Gastroesophageal sphincter (tissue), 4 donors: ENCODE results near the gene MCF2L2. TPM values are rescaled to one million over a fixed set of nuclear protein-coding genes. Genes with fewer than 3 reads are reported as not detected.
A peak's percentile ranks its signal among the peaks of the same experiment; 100 is the strongest.
"Not testable (repeated sequence)": the region's sequence is repeated elsewhere in the genome, so short reads cannot be mapped to it uniquely, and the experiment has no call there.

Experiments used
- ATAC-seq: fragments of 150-250 bp; one replicate; pipeline ENCODE4 v1.9.1; 2016; ENCODE audit warnings: mild to moderate bottlenecking, moderate library complexity
- H3K27ac ChIP-seq, 4 donors: fragments of 200-600 bp; sonication (generic) in 3 of 4; 1 replicate in 3 of 4; 2 replicates in 1 of 4; pipeline ENCODE4 v1.5.1; 2016 to 2019
- H3K27me3 ChIP-seq: fragments of 200-600 bp; sonication (generic); one replicate; pipeline ENCODE4 v1.5.1; 2019
- H3K36me3 ChIP-seq, 2 donors: fragments of 200-600 bp; sonication (generic); one replicate each; pipeline ENCODE4 v1.5.1; 2019; ENCODE audit warnings: control low read depth in 1 of 2
- H3K4me1 ChIP-seq, 3 donors: fragments of 200-600 bp; sonication (generic); 1 replicate in 2 of 3; 2 replicates in 1 of 3; pipeline ENCODE4 v1.5.1; 2016 to 2019; ENCODE audit warnings: control low read depth in 2 of 3
- H3K4me3 ChIP-seq, 2 donors: fragments of 200-600 bp; sonication (generic); one replicate each; pipeline ENCODE4 v1.5.1; 2019; ENCODE audit warnings: mild to moderate bottlenecking in 1 of 2, moderate library complexity in 1 of 2
- H3K9me3 ChIP-seq, 3 donors: fragments of 200-600 bp; sonication (generic); one replicate each; pipeline ENCODE4 v1.5.1; 2017 to 2019; ENCODE audit warnings: control low read depth in 2 of 3
- EP300 ChIP-seq: sonication (generic); formaldehyde crosslinking; IDR thresholded peaks from one replicate; pipeline ENCODE4 v1.6.1; 2017; ENCODE audit warnings: antibody characterized with exemption, mild to moderate bottlenecking
- POLR2A ChIP-seq, 2 donors: fragments of 450-650 bp; IDR thresholded peaks; one replicate each; pipeline ENCODE4 v1.6.1; 2017; ENCODE audit warnings: antibody characterized with exemption in 2 of 2, mild to moderate bottlenecking in 2 of 2, moderate library complexity in 1 of 2
- POLR2AphosphoS5 ChIP-seq: sonication (generic); formaldehyde crosslinking; IDR thresholded peaks from one replicate; pipeline ENCODE4 v1.6.1; 2017; ENCODE audit warnings: antibody characterized with exemption
- WGBS, 2 donors: methylation state at CpG; one replicate each; pipeline ENCODE4 v1.1.5; 2018; ENCODE audit warnings: low coverage in 1 of 2; 5-methylcytosine and 5-hydroxymethylcytosine counted together
- total RNA-seq, 4 donors: library from RNA; depleted of rRNA; stranded (reverse); fragments of >200 nt; gene quantifications; one replicate each; pipeline ENCODE4 v1.1.0, GENCODE V29; 2016
- TF ChIP-seq, protein P1 (sequence below), 4 experiments: fragments of 200-600 bp in 2 of 4; fragments of 450-650 bp in 2 of 4; sonication (generic) in 1 of 4; IDR thresholded peaks; one replicate each; pipeline ENCODE4 v1.5.1; 2017 to 2019; ENCODE audit warnings: antibody characterized with exemption in 4 of 4, mild to moderate bottlenecking in 2 of 4, moderate library complexity in 2 of 4

MCF2L2 gene, protein sequence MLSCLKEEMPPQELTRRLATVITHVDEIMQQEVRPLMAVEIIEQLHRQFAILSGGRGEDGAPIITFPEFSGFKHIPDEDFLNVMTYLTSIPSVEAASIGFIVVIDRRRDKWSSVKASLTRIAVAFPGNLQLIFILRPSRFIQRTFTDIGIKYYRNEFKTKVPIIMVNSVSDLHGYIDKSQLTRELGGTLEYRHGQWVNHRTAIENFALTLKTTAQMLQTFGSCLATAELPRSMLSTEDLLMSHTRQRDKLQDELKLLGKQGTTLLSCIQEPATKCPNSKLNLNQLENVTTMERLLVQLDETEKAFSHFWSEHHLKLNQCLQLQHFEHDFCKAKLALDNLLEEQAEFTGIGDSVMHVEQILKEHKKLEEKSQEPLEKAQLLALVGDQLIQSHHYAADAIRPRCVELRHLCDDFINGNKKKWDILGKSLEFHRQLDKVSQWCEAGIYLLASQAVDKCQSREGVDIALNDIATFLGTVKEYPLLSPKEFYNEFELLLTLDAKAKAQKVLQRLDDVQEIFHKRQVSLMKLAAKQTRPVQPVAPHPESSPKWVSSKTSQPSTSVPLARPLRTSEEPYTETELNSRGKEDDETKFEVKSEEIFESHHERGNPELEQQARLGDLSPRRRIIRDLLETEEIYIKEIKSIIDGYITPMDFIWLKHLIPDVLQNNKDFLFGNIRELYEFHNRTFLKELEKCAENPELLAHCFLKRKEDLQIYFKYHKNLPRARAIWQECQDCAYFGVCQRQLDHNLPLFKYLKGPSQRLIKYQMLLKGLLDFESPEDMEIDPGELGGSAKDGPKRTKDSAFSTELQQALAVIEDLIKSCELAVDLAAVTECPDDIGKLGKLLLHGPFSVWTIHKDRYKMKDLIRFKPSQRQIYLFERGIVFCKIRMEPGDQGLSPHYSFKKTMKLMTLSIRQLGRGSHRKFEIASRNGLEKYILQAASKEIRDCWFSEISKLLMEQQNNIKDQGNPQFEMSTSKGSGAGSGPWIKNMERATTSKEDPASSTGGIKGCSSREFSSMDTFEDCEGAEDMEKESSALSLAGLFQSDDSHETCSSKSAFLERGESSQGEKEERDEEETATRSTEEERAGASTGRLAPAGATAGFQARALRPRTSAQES
- 1 to 10 TPM in 3 of 4 donors, under 1 TPM in 1; 0.67 to 4.0 (median 2.7) TPM for total RNA-seq

DNA sequence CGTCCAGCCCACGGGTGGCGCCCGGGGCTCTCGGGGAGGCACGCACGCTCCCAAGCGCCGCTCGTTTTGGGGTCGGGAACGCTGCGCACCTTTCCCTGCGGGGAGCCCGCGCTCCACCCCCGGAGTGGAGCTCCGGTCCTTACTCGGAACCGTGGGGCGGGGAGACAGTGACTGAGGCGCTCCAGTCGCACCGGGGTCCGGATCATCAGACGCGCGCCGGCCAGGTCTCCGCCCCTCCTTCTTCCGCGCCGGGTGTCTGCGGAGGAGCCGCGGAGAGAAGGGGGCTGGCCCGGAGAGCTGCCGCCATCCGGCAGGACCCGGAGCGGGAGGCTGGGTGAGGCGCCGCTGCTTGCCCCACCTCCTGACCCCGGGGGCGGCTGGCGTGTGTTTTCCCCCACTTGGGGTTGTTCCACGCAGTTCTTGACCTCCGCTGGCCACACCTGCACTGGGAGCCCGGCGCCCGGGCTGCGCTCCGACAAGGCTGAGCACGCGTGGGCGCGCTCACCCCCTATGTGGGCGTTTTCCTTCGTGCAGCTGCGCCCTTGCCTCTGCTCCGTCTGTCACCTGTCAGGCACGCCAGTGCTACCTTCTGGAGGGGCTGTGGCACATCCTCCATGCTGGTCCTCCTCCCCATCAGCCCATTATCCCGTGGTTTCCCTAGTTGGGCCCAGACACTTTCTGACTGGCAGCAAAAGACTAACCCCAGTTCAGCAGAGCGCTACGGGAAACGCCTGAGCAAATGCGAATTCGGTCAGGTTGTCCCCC lies at the start of gene MCF2L2:
MCF2L2 (minus strand) TSS at position 173 of the 765 bp plus-strand sequence. CDS start 642 bp downstream, outside the sequence.
- peak; percentile 54 for ATAC-seq
- H3K4me3 ChIP-seq = peak within 1 kb of the TSS; percentile 62 to 72
- H3K27ac ChIP-seq = peak within 1 kb of the TSS in 1 of 4 donors; percentile 54
- H3K36me3 ChIP-seq = no peaks in the 10 kb centered on the region
- 9% methylated on average over 9 of the region's 68 CpGs; no CpG with 5 or more reads in 1 of the 2 donors for WGBS, 2 donors
- H3K27me3 ChIP-seq = peaks cover 62% of the 10 kb centered on the region
- H3K4me1 ChIP-seq = peaks cover 0 to 22% (median 4%) of the 10 kb centered on the region in 3 donors
- TF ChIP-seq POLR2AphosphoS5 (no peak), POLR2A (IDR thresholded peaks at IDR 0.05) (peak in 1 of 2 donors; percentile 1)
- TF ChIP-seq, protein P1, sequence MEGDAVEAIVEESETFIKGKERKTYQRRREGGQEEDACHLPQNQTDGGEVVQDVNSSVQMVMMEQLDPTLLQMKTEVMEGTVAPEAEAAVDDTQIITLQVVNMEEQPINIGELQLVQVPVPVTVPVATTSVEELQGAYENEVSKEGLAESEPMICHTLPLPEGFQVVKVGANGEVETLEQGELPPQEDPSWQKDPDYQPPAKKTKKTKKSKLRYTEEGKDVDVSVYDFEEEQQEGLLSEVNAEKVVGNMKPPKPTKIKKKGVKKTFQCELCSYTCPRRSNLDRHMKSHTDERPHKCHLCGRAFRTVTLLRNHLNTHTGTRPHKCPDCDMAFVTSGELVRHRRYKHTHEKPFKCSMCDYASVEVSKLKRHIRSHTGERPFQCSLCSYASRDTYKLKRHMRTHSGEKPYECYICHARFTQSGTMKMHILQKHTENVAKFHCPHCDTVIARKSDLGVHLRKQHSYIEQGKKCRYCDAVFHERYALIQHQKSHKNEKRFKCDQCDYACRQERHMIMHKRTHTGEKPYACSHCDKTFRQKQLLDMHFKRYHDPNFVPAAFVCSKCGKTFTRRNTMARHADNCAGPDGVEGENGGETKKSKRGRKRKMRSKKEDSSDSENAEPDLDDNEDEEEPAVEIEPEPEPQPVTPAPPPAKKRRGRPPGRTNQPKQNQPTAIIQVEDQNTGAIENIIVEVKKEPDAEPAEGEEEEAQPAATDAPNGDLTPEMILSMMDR (IDR thresholded peaks at IDR 0.05) = no peak
- H3K9me3 ChIP-seq = no peaks in the 10 kb centered on the region

DNA sequence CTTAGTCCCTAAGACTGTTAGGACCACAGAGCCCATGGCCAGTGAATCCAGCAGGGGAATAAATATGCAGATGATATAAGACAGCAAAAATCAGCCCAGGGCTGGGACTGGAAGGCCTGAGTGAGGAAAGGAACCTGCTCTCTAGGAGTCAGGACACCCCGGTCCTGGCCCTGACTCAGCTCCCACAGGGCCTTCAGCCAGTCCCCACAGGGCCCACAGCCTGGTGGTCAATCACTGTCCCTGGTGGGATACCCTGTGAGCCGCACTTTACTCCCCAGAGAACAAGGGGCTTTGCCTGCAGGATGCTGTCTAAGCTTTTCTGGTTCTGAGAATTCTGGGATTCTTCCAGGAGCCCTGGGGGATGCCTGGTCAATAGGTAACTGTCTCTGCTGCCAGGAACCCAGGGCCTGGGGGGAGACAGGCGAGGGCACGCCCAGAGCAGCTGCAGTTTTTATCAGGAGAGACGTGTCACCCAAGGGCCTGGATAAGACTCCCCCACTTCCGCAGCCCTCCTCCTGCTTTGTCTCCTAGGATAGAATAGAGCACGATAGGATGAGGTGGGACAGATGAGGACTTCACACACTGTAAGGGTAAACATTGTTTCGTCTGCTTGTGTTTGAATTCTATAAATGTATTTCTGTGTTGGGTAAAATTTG lies 49.5 kb upstream of the MCF2L2 start:
- Histone ChIP-seq H3K36me3 (no peaks in the 10 kb centered on the region), H3K9me3 (no peaks in the 10 kb centered on the region), H3K27ac (no peak overlapping the region), H3K27me3 (peaks cover 21% of the 10 kb centered on the region), H3K4me1 (peaks cover 0 to 8% (median 0%) of the 10 kb centered on the region in 3 donors), H3K4me3 (no peak overlapping the region)
- WGBS, 2 donors = 69 to 77% methylated on average over 2 to 3 of the region's 8 CpGs
- ATAC-seq = no peak
- TF ChIP-seq POLR2A (IDR thresholded peaks at IDR 0.05) (no peak), EP300 (no peak), POLR2AphosphoS5 (no peak)
- TF ChIP-seq, protein P1 (IDR thresholded peaks at IDR 0.05) = no peak

DNA sequence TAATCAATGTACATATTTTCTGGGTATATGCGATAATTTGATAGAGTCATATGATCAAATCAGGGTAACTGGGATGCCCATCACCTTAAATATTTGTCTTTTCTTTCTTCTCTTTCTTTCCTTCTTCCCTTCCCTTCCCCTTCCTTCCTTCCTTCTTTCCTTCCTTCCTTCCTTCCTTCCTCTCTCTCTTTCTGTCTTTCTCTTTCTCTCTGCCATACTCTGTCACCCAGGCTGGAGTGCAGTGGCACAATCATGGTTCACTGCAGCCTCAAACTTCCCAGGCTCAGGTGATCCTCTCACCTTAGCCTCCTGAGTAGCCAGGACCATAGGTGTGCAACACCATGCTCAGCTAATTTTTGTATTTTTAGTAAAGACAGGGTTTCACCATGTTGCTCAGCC lies 47.3 kb upstream of the MCF2L2 start:
- not testable (repeated sequence) for ATAC-seq

DNA sequence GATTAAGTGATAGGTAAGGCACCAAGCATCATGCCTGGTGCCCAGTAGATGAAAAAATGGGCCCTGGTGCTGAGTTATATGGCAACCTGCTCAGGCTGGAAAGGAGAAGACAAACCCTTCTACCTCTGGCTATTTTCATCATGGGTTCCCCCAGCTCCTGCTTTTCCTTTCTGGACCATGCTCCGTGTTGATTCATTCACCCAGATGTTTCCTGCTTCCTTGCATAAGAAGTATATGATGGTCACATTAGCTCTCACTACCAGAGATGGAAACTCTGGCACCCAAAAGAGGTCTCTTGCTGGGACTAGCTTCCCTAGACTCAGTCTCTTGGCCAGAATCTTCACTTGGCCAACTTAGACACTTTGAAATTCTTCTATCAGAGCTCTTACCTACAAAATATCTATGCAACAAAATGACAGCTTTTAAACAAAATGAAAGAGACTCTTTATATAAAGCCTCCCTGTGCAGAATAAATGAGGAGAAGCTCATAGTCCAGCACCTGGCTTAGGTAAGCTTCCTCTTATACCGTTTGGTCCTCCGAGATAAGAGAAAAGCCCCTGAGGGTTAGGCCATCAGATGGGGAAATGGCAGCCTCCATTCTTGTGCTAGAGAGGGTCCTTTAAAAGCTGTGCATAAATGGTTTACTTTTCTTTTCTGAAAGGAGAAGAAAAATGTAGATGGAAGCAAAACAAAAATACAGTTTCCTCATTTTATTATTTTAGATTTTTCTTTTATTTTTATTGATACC lies 46.8 kb upstream of the MCF2L2 start:
- no peak for TF ChIP-seq POLR2AphosphoS5
- TF ChIP-seq EP300 = no peak
- no peak for TF ChIP-seq POLR2A (IDR thresholded peaks at IDR 0.05)
- TF ChIP-seq, protein P1 (IDR thresholded peaks at IDR 0.05) = no peak
- Histone ChIP-seq H3K27me3 (peaks cover 21% of the 10 kb centered on the region), H3K4me3 (no peak overlapping the region), H3K4me1 (peaks cover 0 to 8% (median 0%) of the 10 kb centered on the region in 3 donors), H3K27ac (no peak overlapping the region), H3K9me3 (no peaks in the 10 kb centered on the region), H3K36me3 (no peaks in the 10 kb centered on the region)
- no peak for ATAC-seq
- 56 to 76% methylated on average over 2 to 3 of the region's 3 CpGs for WGBS, 2 donors

More for the DNA sequence above, 47.3 kb upstream of the MCF2L2 start:
- not testable (repeated sequence) for H3K4me1 ChIP-seq, H3K9me3 ChIP-seq, H3K36me3 ChIP-seq, H3K4me3 ChIP-seq, H3K27ac ChIP-seq
- 100% methylated on average over 1 of the region's 1 CpG for WGBS, 2 donors
- H3K27me3 ChIP-seq = peaks cover 21% of the 10 kb centered on the region
